ENCODE measurements around the gene ZSCAN20.

DNA sequence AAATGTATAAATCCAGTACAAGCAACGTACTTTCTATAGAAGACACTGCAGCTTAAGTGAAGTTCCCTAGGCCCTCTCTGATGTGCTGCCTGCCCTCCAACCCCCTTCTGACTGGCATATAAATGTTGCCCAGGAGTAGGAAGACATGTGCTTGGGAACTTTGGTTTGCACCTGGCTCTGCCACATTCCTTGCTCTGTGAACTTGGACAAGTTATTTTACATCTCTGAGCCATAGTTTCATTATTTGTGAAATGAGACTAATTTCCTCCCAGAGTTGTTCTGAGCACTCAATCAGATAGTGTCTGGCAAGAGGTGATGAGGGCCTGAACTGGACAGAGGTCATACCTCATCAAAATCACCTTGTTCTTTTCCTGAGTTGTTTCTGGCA lies 38.1 kb upstream of the ZSCAN20 start:
- TF ChIP-seq, protein P1, sequence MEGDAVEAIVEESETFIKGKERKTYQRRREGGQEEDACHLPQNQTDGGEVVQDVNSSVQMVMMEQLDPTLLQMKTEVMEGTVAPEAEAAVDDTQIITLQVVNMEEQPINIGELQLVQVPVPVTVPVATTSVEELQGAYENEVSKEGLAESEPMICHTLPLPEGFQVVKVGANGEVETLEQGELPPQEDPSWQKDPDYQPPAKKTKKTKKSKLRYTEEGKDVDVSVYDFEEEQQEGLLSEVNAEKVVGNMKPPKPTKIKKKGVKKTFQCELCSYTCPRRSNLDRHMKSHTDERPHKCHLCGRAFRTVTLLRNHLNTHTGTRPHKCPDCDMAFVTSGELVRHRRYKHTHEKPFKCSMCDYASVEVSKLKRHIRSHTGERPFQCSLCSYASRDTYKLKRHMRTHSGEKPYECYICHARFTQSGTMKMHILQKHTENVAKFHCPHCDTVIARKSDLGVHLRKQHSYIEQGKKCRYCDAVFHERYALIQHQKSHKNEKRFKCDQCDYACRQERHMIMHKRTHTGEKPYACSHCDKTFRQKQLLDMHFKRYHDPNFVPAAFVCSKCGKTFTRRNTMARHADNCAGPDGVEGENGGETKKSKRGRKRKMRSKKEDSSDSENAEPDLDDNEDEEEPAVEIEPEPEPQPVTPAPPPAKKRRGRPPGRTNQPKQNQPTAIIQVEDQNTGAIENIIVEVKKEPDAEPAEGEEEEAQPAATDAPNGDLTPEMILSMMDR (IDR thresholded peaks at IDR 0.05; ENCODE audit: insufficient read depth, low read depth, low read length) = no peak
- TF ChIP-seq EZH2 (IDR thresholded peaks at IDR 0.05; ENCODE audit: insufficient read depth, low read length) = no peak

Measured in astrocyte (in vitro differentiated cells and primary cell).